ENCODE data around the gene GLRX3.

GLRX3 gene

GRCh38 chr10:130121486-130122079, 14.6 kb upstream of the GLRX3 start:
- no peak for ATAC-seq
- Mint-ChIP-seq H3K36me3 (ENCODE audit: low read depth) (no peaks in the 10 kb centered on the region), H3K27ac (no peak overlapping the region), H3K9me3 (peaks cover 10% of the 10 kb centered on the region), H3K4me1 (no peaks in the 10 kb centered on the region), H3K4me3 (no peak overlapping the region), H3K27me3 (peaks cover 14% of the 10 kb centered on the region)
- no peak for DNase-seq

- Mint-ChIP-seq H3K9me3 (no peaks in the 10 kb centered on the region), H3K4me1 (peaks cover 6% of the 10 kb centered on the region), H3K27me3 (peaks cover 54% of the 10 kb centered on the region), H3K36me3 (ENCODE audit: low read depth) (no peaks in the 10 kb centered on the region), H3K27ac (no peak overlapping the region), H3K4me3 (no peak overlapping the region)
- DNase-seq (peak; percentile 53), ATAC-seq (peak; percentile 86)
Measured at GRCh38 chr10:130127364-130128061, 8.7 kb upstream of the GLRX3 start.

- ATAC-seq = no peak
Measured at GRCh38 chr10:130128062-130128781, 8.0 kb upstream of the GLRX3 start.

GRCh38 chr10:130128922-130129321, 7.3 kb upstream of the GLRX3 start:
- Mint-ChIP-seq H3K27me3 (peaks cover 50% of the 10 kb centered on the region), H3K9me3 (no peaks in the 10 kb centered on the region), H3K4me1 (peaks cover 6% of the 10 kb centered on the region), H3K27ac (no peak overlapping the region), H3K36me3 (ENCODE audit: low read depth) (no peaks in the 10 kb centered on the region), H3K4me3 (no peak overlapping the region)
- no peak for ATAC-seq
- no peak for DNase-seq

More at GRCh38 chr10:130128062-130128781, 8.0 kb upstream of the GLRX3 start:
- H3K27ac Mint-ChIP-seq = no peak overlapping the region
- H3K36me3 Mint-ChIP-seq (ENCODE audit: low read depth) = no peaks in the 10 kb centered on the region
- H3K4me1 Mint-ChIP-seq = peaks cover 6% of the 10 kb centered on the region
- no peak overlapping the region for H3K4me3 Mint-ChIP-seq
- H3K27me3 Mint-ChIP-seq = peaks cover 54% of the 10 kb centered on the region
- no peaks in the 10 kb centered on the region for H3K9me3 Mint-ChIP-seq
- DNase-seq = no peak

- no peaks in the 10 kb centered on the region for H3K9me3 Mint-ChIP-seq
- H3K27ac Mint-ChIP-seq = peak overlapping the region; percentile 37
- H3K4me1 Mint-ChIP-seq = peaks cover 36% of the 10 kb centered on the region
- peak overlapping the region; percentile 88 for H3K4me3 Mint-ChIP-seq
- ATAC-seq = peak; percentile 4
- H3K36me3 Mint-ChIP-seq (ENCODE audit: low read depth) = peaks cover 13% of the 10 kb centered on the region
- peak; percentile 6 for DNase-seq
- peaks cover 14% of the 10 kb centered on the region for H3K27me3 Mint-ChIP-seq
Measured at GRCh38 chr10:130135676-130136225, 440 bp upstream of the GLRX3 start.

- H3K27ac Mint-ChIP-seq = peak overlapping the region; percentile 67
- H3K4me3 Mint-ChIP-seq = peak overlapping the region; percentile 88
- peaks cover 49% of the 10 kb centered on the region for H3K4me1 Mint-ChIP-seq
- no peaks in the 10 kb centered on the region for H3K9me3 Mint-ChIP-seq
- peaks cover 6% of the 10 kb centered on the region for H3K27me3 Mint-ChIP-seq
- H3K36me3 Mint-ChIP-seq (ENCODE audit: low read depth) = peaks cover 21% of the 10 kb centered on the region
- no peak for DNase-seq
- ATAC-seq = no peak
Measured at GRCh38 chr10:130137090-130137448, 878 bp downstream of the GLRX3 start.

- Mint-ChIP-seq H3K4me3 (peak overlapping the region; percentile 88), H3K4me1 (peaks cover 57% of the 10 kb centered on the region), H3K27me3 (peaks cover 6% of the 10 kb centered on the region), H3K27ac (peak overlapping the region; percentile 67), H3K9me3 (no peaks in the 10 kb centered on the region), H3K36me3 (ENCODE audit: low read depth) (peaks cover 28% of the 10 kb centered on the region)
- ATAC-seq (no peak), DNase-seq (no peak)
Measured at GRCh38 chr10:130137659-130138478, 1.7 kb downstream of the GLRX3 start.

GRCh38 chr10:130138479-130138866, 2.3 kb downstream of the GLRX3 start:
- H3K4me3 Mint-ChIP-seq = peak overlapping the region; percentile 88
- peak overlapping the region; percentile 67 for H3K27ac Mint-ChIP-seq
- DNase-seq (no peak), ATAC-seq (peak; percentile 72)
- peaks cover 32% of the 10 kb centered on the region for H3K36me3 Mint-ChIP-seq (ENCODE audit: low read depth)
- peaks cover 6% of the 10 kb centered on the region for H3K27me3 Mint-ChIP-seq
- H3K4me1 Mint-ChIP-seq = peaks cover 61% of the 10 kb centered on the region
- H3K9me3 Mint-ChIP-seq = no peaks in the 10 kb centered on the region

GRCh38 chr10:130140425-130140824, 4.2 kb downstream of the GLRX3 start:
- Mint-ChIP-seq H3K36me3 (ENCODE audit: low read depth) (peaks cover 40% of the 10 kb centered on the region), H3K27me3 (no peaks in the 10 kb centered on the region), H3K4me1 (peaks cover 60% of the 10 kb centered on the region), H3K27ac (peak overlapping the region; percentile 56), H3K9me3 (no peaks in the 10 kb centered on the region), H3K4me3 (peak overlapping the region; percentile 7)
- DNase-seq (no peak), ATAC-seq (no peak)

GRCh38 chr10:130141038-130141437, 4.8 kb downstream of the GLRX3 start:
- H3K27ac Mint-ChIP-seq = peak overlapping the region; percentile 4
- H3K27me3 Mint-ChIP-seq = no peaks in the 10 kb centered on the region
- H3K4me3 Mint-ChIP-seq = peak overlapping the region; percentile 7
- peaks cover 42% of the 10 kb centered on the region for H3K36me3 Mint-ChIP-seq (ENCODE audit: low read depth)
- peaks cover 62% of the 10 kb centered on the region for H3K4me1 Mint-ChIP-seq
- DNase-seq (no peak), ATAC-seq (no peak)
- H3K9me3 Mint-ChIP-seq = no peaks in the 10 kb centered on the region

GRCh38 chr10:130141460-130141859, 5.3 kb downstream of the GLRX3 start:
- peaks cover 66% of the 10 kb centered on the region for H3K4me1 Mint-ChIP-seq
- peaks cover 46% of the 10 kb centered on the region for H3K36me3 Mint-ChIP-seq (ENCODE audit: low read depth)

GRCh38 chr10:130141878-130142277, 5.7 kb downstream of the GLRX3 start:
- peaks cover 49% of the 10 kb centered on the region for H3K36me3 Mint-ChIP-seq (ENCODE audit: low read depth)
- H3K4me1 Mint-ChIP-seq = peaks cover 67% of the 10 kb centered on the region
- H3K27ac Mint-ChIP-seq = peak overlapping the region; percentile 53
- peak; percentile 39 for ATAC-seq
- no peaks in the 10 kb centered on the region for H3K27me3 Mint-ChIP-seq
- H3K4me3 Mint-ChIP-seq = peak overlapping the region; percentile 7
- DNase-seq = no peak
- H3K9me3 Mint-ChIP-seq = no peaks in the 10 kb centered on the region

More at GRCh38 chr10:130141460-130141859, 5.3 kb downstream of the GLRX3 start:
- ATAC-seq (no peak), DNase-seq (no peak)
- Mint-ChIP-seq H3K4me3 (peak overlapping the region; percentile 7), H3K27ac (peak overlapping the region; percentile 4), H3K9me3 (no peaks in the 10 kb centered on the region), H3K27me3 (no peaks in the 10 kb centered on the region)

GRCh38 chr10:130146042-130146441, 9.9 kb downstream of the GLRX3 start:
- H3K36me3 Mint-ChIP-seq (ENCODE audit: low read depth) = peaks cover 66% of the 10 kb centered on the region
- ATAC-seq (no peak), DNase-seq (no peak)
- H3K27me3 Mint-ChIP-seq = no peaks in the 10 kb centered on the region
- no peak overlapping the region for H3K27ac Mint-ChIP-seq
- H3K4me1 Mint-ChIP-seq = peaks cover 36% of the 10 kb centered on the region
- no peaks in the 10 kb centered on the region for H3K9me3 Mint-ChIP-seq
- H3K4me3 Mint-ChIP-seq = no peak overlapping the region

GRCh38 chr10:130159192-130159794, 23.1 kb downstream of the GLRX3 start:
- Mint-ChIP-seq H3K4me3 (no peak overlapping the region), H3K27me3 (no peaks in the 10 kb centered on the region), H3K27ac (no peak overlapping the region), H3K9me3 (no peaks in the 10 kb centered on the region), H3K4me1 (peaks cover 11% of the 10 kb centered on the region), H3K36me3 (ENCODE audit: low read depth) (peaks cover 37% of the 10 kb centered on the region)
- ATAC-seq (no peak), DNase-seq (no peak)
